ENCODE data around the gene ADAP1.

Gene ADAP1

GRCh38 chr7:889391-889790 is 65.1 kb downstream of the ADAP1 start:
- TF ChIP-seq EZH2 (IDR thresholded peaks at IDR 0.05; ENCODE audit: borderline replicate concordance, low read length) (no peak), CTCF (IDR thresholded peaks at IDR 0.05; ENCODE audit: low read length) (no peak)
- H3K4me1 ChIP-seq (ENCODE audit: insufficient read depth, low read length, severe bottlenecking), result no peaks in the 10 kb centered on the region
- no peaks in the 10 kb centered on the region for H3F3A ChIP-seq (ENCODE audit: insufficient read depth, low read length)
- H3K27ac ChIP-seq (ENCODE audit: low read depth, low read length, poor library complexity, severe bottlenecking), result no peak overlapping the region
- H4K20me1 ChIP-seq (ENCODE audit: insufficient read depth, low read length), result no peaks in the 10 kb centered on the region
- no peak overlapping the region for H3K9ac ChIP-seq (ENCODE audit: low read length)
- no peak overlapping the region for H2AFZ ChIP-seq (ENCODE audit: low read length)
- H3K4me2 ChIP-seq (ENCODE audit: low read length), result no peak overlapping the region
- no peaks in the 10 kb centered on the region for H3K9me2 ChIP-seq (ENCODE audit: low read depth, low read length)
- no peaks in the 10 kb centered on the region for H3K9me3 ChIP-seq (ENCODE audit: low read length)
- peaks cover 51% of the 10 kb centered on the region for H3K36me3 ChIP-seq (ENCODE audit: insufficient read depth, low read length)
- no peaks in the 10 kb centered on the region; the same call in 1 of the 2 replicates for H3K79me2 ChIP-seq (ENCODE audit: insufficient read depth, low read length)
- no peak overlapping the region for H3K4me3 ChIP-seq (ENCODE audit: low read depth, low read length, poor library complexity, severe bottlenecking)
- no peaks in the 10 kb centered on the region for H3K27me3 ChIP-seq (ENCODE audit: insufficient read depth, low read length)

DNA sequence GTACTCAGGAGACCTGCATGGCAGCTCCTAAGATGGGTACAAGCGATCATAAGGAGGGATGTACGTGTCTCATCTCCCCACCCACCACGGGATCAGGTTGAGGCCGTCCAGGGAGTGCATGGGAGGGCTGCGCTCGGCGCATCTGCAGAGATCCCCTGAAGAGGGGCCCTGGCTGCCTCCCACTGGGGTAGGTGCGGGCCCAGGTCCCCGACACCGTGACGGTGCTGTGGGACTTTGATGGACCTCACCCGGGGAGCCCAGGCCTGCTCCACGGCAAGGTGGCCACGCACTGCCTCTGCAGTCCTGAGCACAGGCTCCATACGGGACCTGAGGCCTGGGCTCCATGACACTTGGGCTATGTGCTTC is 65.5 kb downstream of the ADAP1 start:
- Histone ChIP-seq H3K9ac (ENCODE audit: low read length) (no peak overlapping the region), H4K20me1 (ENCODE audit: insufficient read depth, low read length) (no peaks in the 10 kb centered on the region), H3K79me2 (ENCODE audit: insufficient read depth, low read length) (no peaks in the 10 kb centered on the region; the same call in 1 of the 2 replicates), H3K4me2 (ENCODE audit: low read length) (no peak overlapping the region), H3K4me1 (ENCODE audit: insufficient read depth, low read length, severe bottlenecking) (no peaks in the 10 kb centered on the region), H3K9me2 (ENCODE audit: low read depth, low read length) (no peaks in the 10 kb centered on the region), H3K36me3 (ENCODE audit: insufficient read depth, low read length) (peaks cover 49% of the 10 kb centered on the region), H3K27ac (ENCODE audit: low read depth, low read length, poor library complexity, severe bottlenecking) (no peak overlapping the region), H2AFZ (ENCODE audit: low read length) (no peak overlapping the region), H3K27me3 (ENCODE audit: insufficient read depth, low read length) (no peaks in the 10 kb centered on the region), H3F3A (ENCODE audit: insufficient read depth, low read length) (no peaks in the 10 kb centered on the region), H3K4me3 (ENCODE audit: low read depth, low read length, poor library complexity, severe bottlenecking) (no peak overlapping the region), H3K9me3 (ENCODE audit: low read length) (no peaks in the 10 kb centered on the region)
- no peak for TF ChIP-seq EZH2 (IDR thresholded peaks at IDR 0.05; ENCODE audit: borderline replicate concordance, low read length)
- no peak for TF ChIP-seq CTCF (IDR thresholded peaks at IDR 0.05; ENCODE audit: low read length)

- H3F3A ChIP-seq (ENCODE audit: insufficient read depth, low read length), result no peaks in the 10 kb centered on the region
- no peak overlapping the region for H3K4me3 ChIP-seq (ENCODE audit: low read depth, low read length, poor library complexity, severe bottlenecking)
- no peak for TF ChIP-seq EZH2 (IDR thresholded peaks at IDR 0.05; ENCODE audit: borderline replicate concordance, low read length)
- no peak for TF ChIP-seq CTCF (IDR thresholded peaks at IDR 0.05; ENCODE audit: low read length)
- no peaks in the 10 kb centered on the region for H3K27me3 ChIP-seq (ENCODE audit: insufficient read depth, low read length)
- H3K9me3 ChIP-seq (ENCODE audit: low read length), result no peaks in the 10 kb centered on the region
- H3K36me3 ChIP-seq (ENCODE audit: insufficient read depth, low read length), result peaks cover 43% of the 10 kb centered on the region
- H3K9me2 ChIP-seq (ENCODE audit: low read depth, low read length), result no peaks in the 10 kb centered on the region
- no peaks in the 10 kb centered on the region for H4K20me1 ChIP-seq (ENCODE audit: insufficient read depth, low read length)
- no peak overlapping the region for H3K4me2 ChIP-seq (ENCODE audit: low read length)
- no peak overlapping the region for H3K9ac ChIP-seq (ENCODE audit: low read length)
- H3K27ac ChIP-seq (ENCODE audit: low read depth, low read length, poor library complexity, severe bottlenecking), result no peak overlapping the region
- H3K4me1 ChIP-seq (ENCODE audit: insufficient read depth, low read length, severe bottlenecking), result no peaks in the 10 kb centered on the region
- no peaks in the 10 kb centered on the region; the same call in 1 of the 2 replicates for H3K79me2 ChIP-seq (ENCODE audit: insufficient read depth, low read length)
- no peak overlapping the region for H2AFZ ChIP-seq (ENCODE audit: low read length)
Measured at GRCh38 chr7:888081-889024, 66.1 kb downstream of the ADAP1 start.
